Type B pancreatic cell (in vitro differentiated cells): ENCODE results near the gene TRIM32. TPM values are rescaled to one million over a fixed set of nuclear protein-coding genes. Genes with fewer than 3 reads are reported as not detected.
A peak's percentile ranks its signal among the peaks of the same experiment; 100 is the strongest.

Source experiments
- DNase-seq: peaks from one replicate; pipeline ENCODE4 v3.0.0; 2021; ENCODE audit warnings: mixed read lengths; ENCODE audit not compliant: unreplicated experiment; ENCODE audit errors: extremely low spot score
- H3K27ac Mint-ChIP-seq: 2 replicates; pipeline ENCODE4 v1.8.0; 2021; ENCODE audit warnings: mild to moderate bottlenecking, mixed read lengths
- H3K27me3 Mint-ChIP-seq: 2 replicates; pipeline ENCODE4 v1.8.0; 2021; ENCODE audit warnings: mixed read lengths
- H3K36me3 Mint-ChIP-seq: 2 replicates; pipeline ENCODE4 v1.8.0; 2021; ENCODE audit warnings: mixed read lengths
- H3K4me1 Mint-ChIP-seq: one replicate; pipeline ENCODE4 v1.8.0; 2021; ENCODE audit warnings: mixed read lengths; ENCODE audit not compliant: unreplicated experiment
- H3K4me3 Mint-ChIP-seq: 2 replicates; pipeline ENCODE4 v1.8.0; 2021; ENCODE audit warnings: mild to moderate bottlenecking, mixed read lengths
- H3K9me3 Mint-ChIP-seq: 2 replicates; pipeline ENCODE4 v1.8.0; 2021; ENCODE audit warnings: mixed read lengths
- long read RNA-seq: library from polyadenylated mRNA; unstranded; transcript quantifications from one replicate; pipeline ENCODE4 v2.0.0, GENCODE V29; 2020
- total RNA-seq: library from RNA; stranded (reverse); gene quantifications from 2 replicates; pipeline ENCODE4 v1.2.1, GENCODE V29; 2021; ENCODE audit warnings: low replicate concordance
- TF ChIP-seq, protein P1 (sequence below): fragments of 200-600 bp; sonication (generic); conservative IDR thresholded peaks from 2 replicates; pipeline ENCODE4 v1.5.0; 2021; ENCODE audit warnings: antibody characterized with exemption, mild to moderate bottlenecking

TRIM32 gene, protein sequence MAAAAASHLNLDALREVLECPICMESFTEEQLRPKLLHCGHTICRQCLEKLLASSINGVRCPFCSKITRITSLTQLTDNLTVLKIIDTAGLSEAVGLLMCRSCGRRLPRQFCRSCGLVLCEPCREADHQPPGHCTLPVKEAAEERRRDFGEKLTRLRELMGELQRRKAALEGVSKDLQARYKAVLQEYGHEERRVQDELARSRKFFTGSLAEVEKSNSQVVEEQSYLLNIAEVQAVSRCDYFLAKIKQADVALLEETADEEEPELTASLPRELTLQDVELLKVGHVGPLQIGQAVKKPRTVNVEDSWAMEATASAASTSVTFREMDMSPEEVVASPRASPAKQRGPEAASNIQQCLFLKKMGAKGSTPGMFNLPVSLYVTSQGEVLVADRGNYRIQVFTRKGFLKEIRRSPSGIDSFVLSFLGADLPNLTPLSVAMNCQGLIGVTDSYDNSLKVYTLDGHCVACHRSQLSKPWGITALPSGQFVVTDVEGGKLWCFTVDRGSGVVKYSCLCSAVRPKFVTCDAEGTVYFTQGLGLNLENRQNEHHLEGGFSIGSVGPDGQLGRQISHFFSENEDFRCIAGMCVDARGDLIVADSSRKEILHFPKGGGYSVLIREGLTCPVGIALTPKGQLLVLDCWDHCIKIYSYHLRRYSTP
- 20.4 and 29.6 TPM in 2 replicates for total RNA-seq
- long read RNA-seq, transcript TRIM32-201 (2 exons, 3,688 nt), result major isoform, 30 of 67 reads
- long read RNA-seq, transcript TRIM32-203 (2 exons, 3,717 nt), result minor isoform, 29 of 67 reads
- long read RNA-seq, partial matches to known transcripts, result 0 of 67 reads
- long read RNA-seq, other reads (novel, unspliced or antisense), result 7 of 67 reads

DNA sequence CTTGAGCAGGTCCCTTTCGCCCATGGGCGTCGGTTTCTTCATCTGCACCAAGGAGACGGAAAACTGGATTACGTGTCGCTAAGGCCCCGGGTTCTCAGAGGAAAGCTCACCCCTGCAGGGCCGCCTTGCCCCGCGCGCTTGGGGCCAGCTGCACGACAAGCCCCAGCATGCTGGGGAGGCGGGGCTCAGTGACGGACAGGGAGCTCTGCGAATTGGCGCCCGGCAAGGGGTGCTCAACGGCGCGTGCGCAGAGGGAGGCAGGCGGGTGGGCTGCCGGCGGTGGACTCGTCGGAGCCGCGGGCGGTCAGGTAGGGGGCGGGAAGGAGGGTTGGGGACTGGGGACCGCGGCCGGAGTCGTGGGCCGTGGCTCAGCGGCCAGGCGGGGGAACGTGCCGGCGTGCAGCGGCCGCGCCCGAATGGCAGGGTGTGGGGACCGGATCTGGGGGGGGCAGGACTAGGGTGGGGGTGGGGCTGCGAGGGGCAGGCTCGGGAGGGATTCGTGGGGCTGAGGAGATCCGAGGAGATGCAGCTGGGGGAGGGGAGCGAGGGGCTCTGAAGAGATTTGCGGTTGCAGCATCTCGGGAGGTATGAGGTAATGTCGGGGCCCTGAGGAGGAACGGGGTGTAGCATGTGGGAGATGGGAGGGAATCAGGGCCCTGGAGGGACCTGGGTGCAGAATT lies at the start of gene TRIM32:
Gene TRIM32, plus strand, starts transcription at position 232 of the 680 bp plus-strand sequence. CDS start 10,438 bp downstream, outside the sequence.
- Mint-ChIP-seq H3K4me1 (peaks cover 34% of the 10 kb centered on the region), H3K27me3 (no peaks in the 10 kb centered on the region), H3K36me3 (peaks cover 4% of the 10 kb centered on the region), H3K9me3 (no peaks in the 10 kb centered on the region), H3K27ac (peak within 1 kb of the TSS; percentile 83), H3K4me3 (peak within 1 kb of the TSS; percentile 89)
- TF ChIP-seq, protein P1, sequence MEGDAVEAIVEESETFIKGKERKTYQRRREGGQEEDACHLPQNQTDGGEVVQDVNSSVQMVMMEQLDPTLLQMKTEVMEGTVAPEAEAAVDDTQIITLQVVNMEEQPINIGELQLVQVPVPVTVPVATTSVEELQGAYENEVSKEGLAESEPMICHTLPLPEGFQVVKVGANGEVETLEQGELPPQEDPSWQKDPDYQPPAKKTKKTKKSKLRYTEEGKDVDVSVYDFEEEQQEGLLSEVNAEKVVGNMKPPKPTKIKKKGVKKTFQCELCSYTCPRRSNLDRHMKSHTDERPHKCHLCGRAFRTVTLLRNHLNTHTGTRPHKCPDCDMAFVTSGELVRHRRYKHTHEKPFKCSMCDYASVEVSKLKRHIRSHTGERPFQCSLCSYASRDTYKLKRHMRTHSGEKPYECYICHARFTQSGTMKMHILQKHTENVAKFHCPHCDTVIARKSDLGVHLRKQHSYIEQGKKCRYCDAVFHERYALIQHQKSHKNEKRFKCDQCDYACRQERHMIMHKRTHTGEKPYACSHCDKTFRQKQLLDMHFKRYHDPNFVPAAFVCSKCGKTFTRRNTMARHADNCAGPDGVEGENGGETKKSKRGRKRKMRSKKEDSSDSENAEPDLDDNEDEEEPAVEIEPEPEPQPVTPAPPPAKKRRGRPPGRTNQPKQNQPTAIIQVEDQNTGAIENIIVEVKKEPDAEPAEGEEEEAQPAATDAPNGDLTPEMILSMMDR, result no peak
- DNase-seq, result peak; percentile 94

DNA sequence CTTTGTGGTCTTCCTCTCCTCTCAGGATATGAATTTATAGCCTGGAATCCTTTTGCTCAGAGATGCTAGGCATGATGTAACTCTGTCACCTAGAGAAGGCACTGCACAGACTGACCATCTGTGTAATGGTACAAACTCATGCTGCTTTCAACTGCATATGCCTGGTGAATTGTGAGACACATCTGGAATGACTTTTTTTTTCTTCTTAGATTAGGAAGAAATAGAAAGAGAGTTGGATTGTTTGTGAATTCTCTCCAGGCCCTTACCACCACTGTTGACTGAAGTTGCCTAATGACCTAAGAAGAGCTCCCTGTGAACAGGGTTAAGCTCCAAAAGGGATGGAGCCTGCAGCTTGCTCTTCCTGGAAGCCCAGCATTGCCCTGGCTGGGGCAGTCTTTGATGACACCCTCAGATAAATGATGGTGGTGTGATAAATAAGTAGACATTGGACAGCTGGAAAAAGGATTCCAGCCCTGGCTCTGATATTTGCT lies 47.8 kb upstream of the TRIM32 start:
- Mint-ChIP-seq H3K27me3 (peaks cover 54% of the 10 kb centered on the region), H3K9me3 (no peaks in the 10 kb centered on the region)
- DNase-seq, result no peak

DNA sequence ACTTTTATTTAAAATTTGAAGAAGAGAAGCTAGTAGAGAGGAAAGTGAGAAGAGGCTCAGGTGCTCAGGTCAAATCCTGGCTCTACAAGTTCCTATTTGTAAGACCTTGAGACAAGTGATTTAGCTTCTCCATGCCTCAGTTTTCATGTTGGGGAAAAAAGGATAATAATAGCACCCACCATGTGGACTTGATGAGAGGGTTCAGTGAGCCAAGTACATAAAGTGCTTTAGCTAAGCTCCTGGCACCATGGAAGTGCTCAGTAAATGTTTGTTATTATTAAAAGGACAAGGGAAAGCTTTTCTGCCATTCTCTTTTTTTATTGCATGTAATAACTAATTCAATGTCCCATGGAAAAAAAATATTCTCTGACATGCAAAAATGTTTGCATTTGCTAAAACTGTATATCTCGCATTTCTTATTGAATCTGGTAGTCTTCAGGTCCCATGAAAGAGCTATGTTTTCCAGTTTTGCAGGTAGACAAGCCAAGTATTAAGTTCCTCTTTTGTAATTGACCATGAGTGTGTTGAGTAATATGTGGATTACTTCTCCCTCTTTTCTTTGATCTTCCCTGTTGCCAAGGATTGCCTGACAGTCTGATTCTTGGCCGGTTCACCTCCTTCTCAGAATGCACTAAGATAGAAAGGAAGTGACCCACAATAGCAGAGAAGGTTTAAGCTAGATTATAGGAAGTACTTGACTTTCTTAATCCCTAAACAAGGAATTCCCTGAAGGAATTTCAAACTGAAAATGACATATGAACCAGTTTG lies 45.6 kb upstream of the TRIM32 start:
- Mint-ChIP-seq H3K36me3 (peaks cover 8% of the 10 kb centered on the region), H3K27ac (no peak overlapping the region), H3K9me3 (no peaks in the 10 kb centered on the region), H3K4me3 (no peak overlapping the region), H3K4me1 (peaks cover 6% of the 10 kb centered on the region), H3K27me3 (peaks cover 53% of the 10 kb centered on the region)
- TF ChIP-seq, protein P1, result no peak
- DNase-seq, result no peak

More for the DNA sequence above, 47.8 kb upstream of the TRIM32 start:
- TF ChIP-seq, protein P1, result no peak
- H3K4me1 Mint-ChIP-seq, result peaks cover 6% of the 10 kb centered on the region
- H3K36me3 Mint-ChIP-seq, result peaks cover 8% of the 10 kb centered on the region
- no peak overlapping the region for H3K27ac Mint-ChIP-seq
- no peak overlapping the region for H3K4me3 Mint-ChIP-seq

DNA sequence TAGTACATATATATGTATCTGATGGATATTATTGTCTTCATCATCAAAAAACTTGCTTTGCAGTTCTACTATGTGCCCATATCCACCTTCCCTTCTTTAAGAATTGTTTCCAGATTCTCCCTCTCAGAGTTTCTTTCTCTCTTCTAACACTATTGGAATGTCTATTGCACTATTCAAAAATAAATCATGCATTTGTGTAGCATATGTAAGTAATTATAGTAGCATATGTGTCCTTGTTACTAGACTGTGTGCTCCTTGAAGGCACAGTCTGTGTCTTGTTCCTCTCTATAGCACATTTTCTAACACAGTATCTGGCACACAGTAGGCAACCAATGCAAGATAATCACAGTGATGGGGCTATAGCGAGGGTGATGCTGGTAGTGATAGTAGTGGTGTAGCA lies 43.4 kb upstream of the TRIM32 start:
- Mint-ChIP-seq H3K4me3 (no peak overlapping the region), H3K27me3 (peaks cover 49% of the 10 kb centered on the region), H3K4me1 (peaks cover 15% of the 10 kb centered on the region), H3K27ac (no peak overlapping the region), H3K36me3 (peaks cover 13% of the 10 kb centered on the region), H3K9me3 (no peaks in the 10 kb centered on the region)
- no peak for DNase-seq
- TF ChIP-seq, protein P1, result no peak
